CD14-positive monocyte (primary cell): ENCODE measurements around the gene CBS. TPM values are rescaled to one million over a fixed set of nuclear protein-coding genes. Genes with fewer than 3 reads are reported as not detected.

Source experiments
- DNase-seq, 3 donors: peaks; one replicate each; pipeline ENCODE4 v3.0.0-alpha.2; 2011 to 2022
- H2AFZ ChIP-seq: 2 replicates; pipeline ENCODE4 v1.6.0; 2012; ENCODE audit warnings: mild to moderate bottlenecking, low read depth, low read length, inconsistent platforms; ENCODE audit not compliant: insufficient read depth, poor library complexity, severe bottlenecking
- H3K27ac ChIP-seq, 2 donors: 1 replicate in 1 of 2; 2 replicates in 1 of 2; pipeline ENCODE4 v1.5.1; 2012 to 2013; ENCODE audit warnings: low read length in 2 of 2, control low read depth in 1 of 2, inconsistent platforms in 1 of 2, low read depth in 1 of 2, mild to moderate bottlenecking in 1 of 2
- H3K27me3 ChIP-seq, 2 donors: one replicate each; pipeline versions ENCODE4 v1.6.0 to v1.6.1; 2011 to 2013; ENCODE audit warnings: low read length in 2 of 2; ENCODE audit not compliant: control insufficient read depth in 2 of 2, insufficient read depth in 2 of 2
- H3K36me3 ChIP-seq, 2 donors: replicated peaks in 1 of 2; 1 replicate in 1 of 2; 2 replicates in 1 of 2; pipeline versions ENCODE4 v1.5.1 to v1.6.1; 2012 to 2013; ENCODE audit warnings: low read length in 2 of 2, control low read depth in 1 of 2, inconsistent platforms in 1 of 2, mild to moderate bottlenecking in 1 of 2; ENCODE audit not compliant: insufficient read depth in 2 of 2, control insufficient read depth in 1 of 2
- H3K4me1 ChIP-seq, 2 donors: 1 replicate in 1 of 2; 2 replicates in 1 of 2; pipeline versions ENCODE4 v1.5.1 to v1.6.1; 2012 to 2013; ENCODE audit warnings: low read length in 2 of 2, control low read depth in 1 of 2, inconsistent platforms in 1 of 2, mild to moderate bottlenecking in 1 of 2, moderate library complexity in 1 of 2; ENCODE audit not compliant: insufficient read depth in 2 of 2, control insufficient read depth in 1 of 2
- H3K4me2 ChIP-seq: replicated peaks from 2 replicates; pipeline ENCODE3; 2012; ENCODE audit warnings: low read length, moderate library complexity, mild to moderate bottlenecking; ENCODE audit not compliant: poor library complexity, severe bottlenecking; ENCODE audit errors: extremely low read depth
- H3K4me3 ChIP-seq, 3 experiments: fragments of 200-600 bp in 1 of 3; sonication (generic) in 1 of 3; replicated peaks in 1 of 3; 1 replicate in 2 of 3; 2 replicates in 1 of 3; pipeline ENCODE4 v1.5.1; 2011 to 2013; ENCODE audit warnings: low read length in 3 of 3, mild to moderate bottlenecking in 3 of 3, control low read depth in 2 of 3, low read depth in 2 of 3, inconsistent platforms in 1 of 3, moderate library complexity in 1 of 3
- H3K79me2 ChIP-seq: 2 replicates; pipeline ENCODE4 v1.6.0; 2012; ENCODE audit warnings: mild to moderate bottlenecking, control low read depth, inconsistent platforms, low read length, moderate library complexity; ENCODE audit not compliant: insufficient read depth
- H3K9ac ChIP-seq: 2 replicates; pipeline ENCODE4 v1.6.0; 2017; ENCODE audit warnings: low read length, mild to moderate bottlenecking; ENCODE audit not compliant: insufficient read depth, poor library complexity, severe bottlenecking
- H3K9me3 ChIP-seq, 2 donors: replicated peaks in 1 of 2; 1 replicate in 1 of 2; 2 replicates in 1 of 2; pipeline versions ENCODE4 v1.5.1 to v1.6.1; 2012 to 2013; ENCODE audit warnings: low read length in 2 of 2, control low read depth in 1 of 2; ENCODE audit not compliant: control insufficient read depth in 1 of 2, insufficient read depth in 1 of 2
- H4K20me1 ChIP-seq: 2 replicates; pipeline ENCODE4 v1.6.0; 2012; ENCODE audit warnings: mild to moderate bottlenecking, low read length, control low read depth, moderate library complexity; ENCODE audit not compliant: insufficient read depth
- H3K27ac Mint-ChIP-seq, 7 donors: one replicate each; pipeline ENCODE4 v1.8.0; 2020; ENCODE audit warnings: mild to moderate bottlenecking in 7 of 7, mixed read lengths in 7 of 7, moderate library complexity in 6 of 7, inconsistent platforms in 2 of 7
- H3K27me3 Mint-ChIP-seq, 3 donors: one replicate each; pipeline ENCODE4 v1.8.0; 2021 to 2022; ENCODE audit warnings: low read depth in 3 of 3, mild to moderate bottlenecking in 3 of 3, mixed read lengths in 3 of 3, moderate library complexity in 3 of 3, inconsistent platforms in 1 of 3
- H3K36me3 Mint-ChIP-seq, 2 donors: one replicate each; pipeline ENCODE4 v1.8.0; 2020; ENCODE audit warnings: mixed read lengths in 2 of 2, inconsistent platforms in 1 of 2, mild to moderate bottlenecking in 1 of 2
- H3K4me1 Mint-ChIP-seq: one replicate; pipeline ENCODE4 v1.8.0; 2020; ENCODE audit warnings: mild to moderate bottlenecking, mixed read lengths
- H3K4me3 Mint-ChIP-seq, 2 donors: one replicate each; pipeline ENCODE4 v1.8.0; 2020; ENCODE audit warnings: mild to moderate bottlenecking in 2 of 2, mixed read lengths in 2 of 2, moderate library complexity in 1 of 2
- H3K9me3 Mint-ChIP-seq, 7 donors: one replicate each; pipeline ENCODE4 v1.8.0; 2020 to 2022; ENCODE audit warnings: mixed read lengths in 7 of 7, mild to moderate bottlenecking in 6 of 7, moderate library complexity in 6 of 7, inconsistent platforms in 2 of 7
- CTCF ChIP-seq: fragments of 200-600 bp; IDR thresholded peaks from one replicate; pipeline ENCODE4 v1.8.0; 2022; ENCODE audit warnings: antibody characterized with exemption, mild to moderate bottlenecking
- WGBS: methylation state at CpG from one replicate; pipeline ENCODE4 v1.1.5; 2013; ENCODE audit warnings: missing lambda C conversion rate; ENCODE audit not compliant: insufficient coverage; 5-methylcytosine and 5-hydroxymethylcytosine counted together
- intact Hi-C, 2 donors: fragments of 100-400 bp; cut with micrococcal nuclease; formaldehyde crosslinking; loops; one replicate each; pipeline versions ENCODE4 v1.15.0 to v1.15.1; 2023
- polyA plus RNA-seq, 3 donors: library from polyadenylated mRNA; depleted of rRNA in 1 of 3; unstranded in 2 of 3; stranded (reverse) in 1 of 3; fragments of 300-500 nt in 2 of 3; fragments of >200 nt in 1 of 3; fragmentation: Illumina TruSeq in 2 of 3; gene quantifications; 1 replicate in 2 of 3; 2 replicates in 1 of 3; pipeline ENCODE4 v1.2.3, GENCODE V29; 2012 to 2021

Gene CBS
- polyA plus RNA-seq, 3 donors, result 0.19 TPM; not detected in 2

DNA sequence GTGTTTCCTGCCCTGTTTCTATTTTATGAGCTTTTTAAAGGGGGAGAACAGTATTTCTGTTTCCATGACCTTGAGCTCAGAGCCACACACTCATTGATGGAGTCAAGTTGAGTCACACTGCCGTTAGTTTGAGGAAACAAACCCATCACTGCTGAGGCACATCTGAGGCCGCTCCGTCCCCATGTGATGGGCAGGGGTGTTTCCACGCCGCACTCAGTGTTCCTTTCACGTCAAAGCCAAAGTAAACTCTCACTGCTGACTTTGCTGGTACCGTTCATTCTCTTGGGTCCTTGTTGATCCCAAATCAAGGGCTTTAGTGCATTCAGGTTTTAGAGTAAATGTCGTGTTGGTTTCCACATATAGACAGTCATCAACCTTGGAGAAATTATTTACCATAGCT, 52.5 kb downstream of the CBS start:
- Mint-ChIP-seq H3K9me3 (no peaks in the 10 kb centered on the region), H3K27ac (no peak overlapping the region), H3K4me1 (no peaks in the 10 kb centered on the region), H3K27me3 (no peaks in the 10 kb centered on the region), H3K4me3 (no peak overlapping the region), H3K36me3 (peaks cover 71 to 85% of the 10 kb centered on the region in 2 donors)
- TF ChIP-seq CTCF, result no peak
- Histone ChIP-seq H3K9me3 (no peaks in the 10 kb centered on the region), H3K36me3 (peaks cover 66 to 83% of the 10 kb centered on the region in 2 donors), H4K20me1 (no peaks in the 10 kb centered on the region), H3K4me1 (no peaks in the 10 kb centered on the region), H3K4me2 (no peak overlapping the region), H3K79me2 (no peaks in the 10 kb centered on the region), H3K27ac (no peak overlapping the region), H3K4me3 (no peak overlapping the region), H3K27me3 (no peaks in the 10 kb centered on the region), H3K9ac (no peak overlapping the region), H2AFZ (no peak overlapping the region)
- DNase-seq, result no peak
- intact Hi-C loops, result no loop called here
- WGBS, result 96% methylated on average over 5 of the region's 8 CpGs

DNA sequence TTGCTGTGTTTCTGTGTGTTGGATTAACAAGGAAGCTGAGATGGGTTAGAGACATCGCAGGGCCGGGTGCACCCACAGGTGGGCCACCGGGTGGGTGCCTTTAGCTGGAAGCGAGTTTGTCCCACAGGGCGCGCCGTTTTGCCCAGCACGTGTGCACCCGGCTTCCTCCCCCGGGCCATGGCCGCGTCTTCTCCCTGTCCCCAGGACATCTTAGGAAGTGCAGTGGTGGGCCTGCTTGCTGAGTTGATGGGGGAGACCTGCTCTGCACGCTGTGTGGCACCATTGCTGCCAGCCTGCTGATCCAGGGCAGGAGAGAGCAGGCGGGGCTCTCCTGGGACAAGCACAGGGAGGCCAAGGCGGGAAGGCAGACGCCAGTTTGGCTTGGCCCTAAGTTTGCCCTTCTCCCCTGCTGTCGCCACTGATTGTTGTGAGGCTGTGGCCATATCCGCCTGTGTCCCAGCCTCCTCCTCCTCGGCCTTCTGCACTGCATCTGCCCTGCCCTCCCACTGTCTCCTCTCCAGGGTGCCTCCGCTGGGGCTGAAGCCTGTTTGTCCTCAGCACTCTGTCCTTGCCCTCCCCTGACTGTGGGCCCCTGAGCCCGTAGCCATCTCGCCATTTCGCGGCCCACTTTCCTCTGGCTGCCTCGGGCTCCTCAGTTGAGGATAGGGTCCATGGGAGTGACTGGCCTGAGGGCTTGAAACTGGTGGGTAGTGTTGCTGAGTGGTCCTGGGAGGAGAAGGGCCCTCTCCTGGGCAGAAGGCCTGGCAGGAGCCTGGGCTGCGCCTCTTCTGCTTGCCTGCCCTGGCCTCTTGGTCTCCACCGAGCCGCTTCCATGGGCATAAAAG, 53.7 kb downstream of the CBS start:
- Histone ChIP-seq H3K36me3 (peaks cover 70 to 83% of the 10 kb centered on the region in 2 donors), H3K4me2 (no peak overlapping the region), H3K9ac (no peak overlapping the region), H3K4me1 (no peaks in the 10 kb centered on the region), H4K20me1 (no peaks in the 10 kb centered on the region), H3K27ac (peak overlapping the region in 1 of 2 donors; percentile 5), H3K4me3 (no peak overlapping the region), H3K79me2 (no peaks in the 10 kb centered on the region), H3K9me3 (no peaks in the 10 kb centered on the region), H2AFZ (no peak overlapping the region), H3K27me3 (no peaks in the 10 kb centered on the region)
- H3K9me3 Mint-ChIP-seq, result no peaks in the 10 kb centered on the region
- no peaks in the 10 kb centered on the region for H3K4me1 Mint-ChIP-seq
- H3K27ac Mint-ChIP-seq, result no peak overlapping the region
- WGBS, result 95% methylated on average over 24 of the region's 28 CpGs
- no peak overlapping the region for H3K4me3 Mint-ChIP-seq
- no peak for DNase-seq
- H3K27me3 Mint-ChIP-seq, result no peaks in the 10 kb centered on the region
- intact Hi-C loops, result no loop called here
- TF ChIP-seq CTCF, result no peak
- peaks cover 73 to 87% of the 10 kb centered on the region in 2 donors for H3K36me3 Mint-ChIP-seq
